Right atrium auricular region (tissue), 2 donors: ENCODE measurements around the gene RPL29. TPM values are rescaled to one million over a fixed set of nuclear protein-coding genes. Genes with fewer than 3 reads are reported as not detected.

ENCODE experiments used
- DNase-seq: peaks from one replicate; pipeline ENCODE4 v3.0.0-alpha.2; 2019; ENCODE audit warnings: low spot score
- H3K27ac ChIP-seq, 2 donors: fragments of 200-600 bp; sonication (generic); 1 replicate in 1 of 2; 2 replicates in 1 of 2; pipeline ENCODE4 v1.5.1; 2016 to 2019
- H3K27me3 ChIP-seq, 2 donors: fragments of 200-600 bp; sonication (generic); one replicate each; pipeline versions ENCODE4 v1.5.1 to v1.6.0; 2017 to 2019
- H3K36me3 ChIP-seq: fragments of 200-600 bp; sonication (generic); one replicate; pipeline ENCODE4 v1.5.1; 2016
- H3K4me1 ChIP-seq, 2 donors: fragments of 200-600 bp; sonication (generic); one replicate each; pipeline versions ENCODE4 v1.5.1 to v1.6.0; 2017 to 2019
- H3K4me3 ChIP-seq, 2 donors: fragments of 200-600 bp; sonication (generic); 1 replicate in 1 of 2; 2 replicates in 1 of 2; pipeline ENCODE4 v1.5.1; 2017 to 2019; ENCODE audit warnings: mild to moderate bottlenecking in 1 of 2, moderate library complexity in 1 of 2
- H3K9me3 ChIP-seq, 2 donors: fragments of 200-600 bp; sonication (generic); one replicate each; pipeline ENCODE4 v1.5.1; 2019
- total RNA-seq, 2 donors: library from RNA; depleted of rRNA; stranded (reverse); fragments of >200 nt; gene quantifications; one replicate each; pipeline ENCODE4 v1.1.0, GENCODE V29; 2016
- TF ChIP-seq, protein P1 (sequence below), 2 donors: fragments of 200-600 bp; sonication (generic); IDR thresholded peaks; one replicate each; pipeline ENCODE4 v1.5.1; 2019; ENCODE audit warnings: antibody characterized with exemption in 2 of 2

The RPL29 gene
- total RNA-seq, 2 donors from 2014 or later = 658 to 1,017 TPM

DNA sequence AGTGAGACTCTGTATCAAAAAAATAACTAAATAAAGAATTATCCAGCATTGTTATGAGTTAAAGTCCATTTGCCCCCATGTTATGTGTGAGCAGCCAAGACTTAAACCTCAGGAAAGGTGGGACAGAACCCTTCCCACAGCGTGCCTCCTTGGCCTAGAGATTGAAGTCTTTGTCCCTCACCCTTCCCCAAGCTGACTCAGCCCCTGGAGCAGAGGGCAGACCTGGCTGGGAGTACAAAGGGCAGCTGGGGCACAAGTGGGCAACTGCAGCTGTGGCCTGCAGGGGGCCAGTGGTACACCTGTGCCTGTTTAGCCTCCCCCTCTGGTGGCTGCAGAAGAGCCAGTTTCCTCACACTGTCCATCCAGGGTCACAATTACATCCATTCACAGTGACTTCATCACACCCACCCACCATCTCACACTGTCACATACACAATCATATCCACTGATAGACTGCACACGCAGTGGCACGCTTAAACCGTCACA, 13.3 kb downstream of the RPL29 start:
- Histone ChIP-seq H3K27ac (peak overlapping the region; percentile 92 to 97), H3K4me1 (peaks cover 0 to 23% of the 10 kb centered on the region in 2 donors), H3K4me3 (peak overlapping the region; percentile 50 to 68), H3K9me3 (no peaks in the 10 kb centered on the region), H3K36me3 (no peaks in the 10 kb centered on the region), H3K27me3 (no peaks in the 10 kb centered on the region)
- DNase-seq = no peak
- TF ChIP-seq, protein P1, sequence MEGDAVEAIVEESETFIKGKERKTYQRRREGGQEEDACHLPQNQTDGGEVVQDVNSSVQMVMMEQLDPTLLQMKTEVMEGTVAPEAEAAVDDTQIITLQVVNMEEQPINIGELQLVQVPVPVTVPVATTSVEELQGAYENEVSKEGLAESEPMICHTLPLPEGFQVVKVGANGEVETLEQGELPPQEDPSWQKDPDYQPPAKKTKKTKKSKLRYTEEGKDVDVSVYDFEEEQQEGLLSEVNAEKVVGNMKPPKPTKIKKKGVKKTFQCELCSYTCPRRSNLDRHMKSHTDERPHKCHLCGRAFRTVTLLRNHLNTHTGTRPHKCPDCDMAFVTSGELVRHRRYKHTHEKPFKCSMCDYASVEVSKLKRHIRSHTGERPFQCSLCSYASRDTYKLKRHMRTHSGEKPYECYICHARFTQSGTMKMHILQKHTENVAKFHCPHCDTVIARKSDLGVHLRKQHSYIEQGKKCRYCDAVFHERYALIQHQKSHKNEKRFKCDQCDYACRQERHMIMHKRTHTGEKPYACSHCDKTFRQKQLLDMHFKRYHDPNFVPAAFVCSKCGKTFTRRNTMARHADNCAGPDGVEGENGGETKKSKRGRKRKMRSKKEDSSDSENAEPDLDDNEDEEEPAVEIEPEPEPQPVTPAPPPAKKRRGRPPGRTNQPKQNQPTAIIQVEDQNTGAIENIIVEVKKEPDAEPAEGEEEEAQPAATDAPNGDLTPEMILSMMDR (IDR thresholded peaks at IDR 0.05) = peak; percentile 22 to 43

DNA sequence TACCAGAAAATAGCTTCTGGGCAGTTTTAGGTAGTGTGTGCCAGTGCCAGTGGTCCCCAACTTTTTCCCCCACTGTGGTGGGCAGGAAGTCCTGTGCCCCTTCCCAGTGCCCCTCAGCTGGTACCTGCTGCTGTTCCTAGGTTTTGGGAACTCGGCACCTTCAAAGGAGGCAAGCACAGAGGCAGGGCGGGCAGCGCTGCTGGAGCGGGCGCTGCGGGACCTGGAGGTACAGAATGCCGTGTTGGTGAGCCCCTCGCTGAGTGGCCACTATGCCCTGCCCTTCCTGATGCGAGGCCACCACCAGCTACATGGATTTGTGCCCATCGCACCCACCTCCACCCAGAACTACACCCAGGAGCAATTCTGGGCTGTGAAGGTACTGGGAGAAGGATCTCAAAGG, 15.4 kb downstream of the RPL29 start:
- H3K36me3 ChIP-seq = no peaks in the 10 kb centered on the region
- TF ChIP-seq, protein P1 (IDR thresholded peaks at IDR 0.05) = no peak
- no peak overlapping the region for H3K27ac ChIP-seq
- peaks cover 0 to 31% of the 10 kb centered on the region in 2 donors for H3K4me1 ChIP-seq
- DNase-seq = no peak
- no peaks in the 10 kb centered on the region for H3K9me3 ChIP-seq
- H3K4me3 ChIP-seq = no peak overlapping the region
- no peaks in the 10 kb centered on the region for H3K27me3 ChIP-seq

DNA sequence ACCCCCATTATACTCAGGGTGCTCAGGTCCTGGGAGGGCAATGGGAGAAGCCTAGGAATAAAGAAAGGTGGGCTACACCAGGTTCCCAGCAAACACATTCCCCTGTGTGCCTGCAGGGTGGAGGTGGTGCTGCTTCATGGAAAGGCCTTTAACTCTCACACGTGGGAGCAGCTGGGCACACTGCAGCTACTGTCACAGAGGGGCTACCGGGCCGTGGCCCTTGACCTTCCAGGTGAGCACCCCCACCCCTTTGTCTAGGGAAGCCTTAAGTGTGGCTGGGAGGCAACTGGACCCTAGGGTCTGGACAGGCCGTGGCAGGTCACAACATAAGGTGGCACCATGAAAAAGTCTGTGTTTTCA, 17.6 kb downstream of the RPL29 start:
- Histone ChIP-seq H3K9me3 (no peaks in the 10 kb centered on the region), H3K27ac (no peak overlapping the region), H3K27me3 (no peaks in the 10 kb centered on the region), H3K4me1 (peaks cover 0 to 34% of the 10 kb centered on the region in 2 donors), H3K4me3 (no peak overlapping the region), H3K36me3 (no peaks in the 10 kb centered on the region)
- no peak for DNase-seq
- TF ChIP-seq, protein P1 (IDR thresholded peaks at IDR 0.05) = no peak

DNA sequence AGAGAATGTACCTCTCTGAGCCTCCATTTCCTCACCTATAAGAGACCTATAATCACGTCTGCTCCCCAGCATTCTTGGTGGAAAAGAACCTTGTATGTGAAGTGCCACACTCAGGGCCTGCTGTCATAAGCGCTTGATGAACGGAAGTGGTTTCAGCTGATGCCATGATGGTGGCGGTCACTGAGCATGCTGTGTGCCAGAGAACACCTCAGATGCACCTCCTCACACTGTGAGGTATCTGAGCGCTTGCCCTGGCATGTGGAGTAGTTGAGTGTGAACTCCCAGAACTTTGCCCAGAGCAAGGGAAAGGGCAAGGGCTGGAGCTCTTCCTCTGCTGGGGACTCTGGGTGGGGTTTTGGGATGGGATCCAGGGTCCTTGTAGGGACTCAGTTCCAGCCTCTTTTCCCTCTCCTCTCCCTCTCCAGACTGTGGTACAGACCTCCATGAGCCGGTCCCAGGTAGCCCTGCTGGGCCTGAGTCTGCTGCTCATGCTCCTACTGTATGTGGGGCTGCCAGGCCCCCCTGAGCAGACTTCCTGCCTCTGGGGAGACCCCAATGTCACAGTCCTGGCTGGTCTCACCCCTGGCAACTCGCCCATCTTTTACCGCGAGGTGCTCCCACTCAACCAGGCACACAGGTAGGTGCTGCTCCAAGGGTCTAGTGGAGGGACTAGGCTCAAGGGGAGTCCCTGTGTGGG, 18.1 kb downstream of the RPL29 start:
- Histone ChIP-seq H3K27ac (no peak overlapping the region), H3K9me3 (no peaks in the 10 kb centered on the region), H3K4me3 (no peak overlapping the region), H3K4me1 (peaks cover 0 to 33% of the 10 kb centered on the region in 2 donors), H3K27me3 (no peaks in the 10 kb centered on the region), H3K36me3 (no peaks in the 10 kb centered on the region)
- TF ChIP-seq, protein P1 (IDR thresholded peaks at IDR 0.05) = no peak
- DNase-seq = no peak

DNA sequence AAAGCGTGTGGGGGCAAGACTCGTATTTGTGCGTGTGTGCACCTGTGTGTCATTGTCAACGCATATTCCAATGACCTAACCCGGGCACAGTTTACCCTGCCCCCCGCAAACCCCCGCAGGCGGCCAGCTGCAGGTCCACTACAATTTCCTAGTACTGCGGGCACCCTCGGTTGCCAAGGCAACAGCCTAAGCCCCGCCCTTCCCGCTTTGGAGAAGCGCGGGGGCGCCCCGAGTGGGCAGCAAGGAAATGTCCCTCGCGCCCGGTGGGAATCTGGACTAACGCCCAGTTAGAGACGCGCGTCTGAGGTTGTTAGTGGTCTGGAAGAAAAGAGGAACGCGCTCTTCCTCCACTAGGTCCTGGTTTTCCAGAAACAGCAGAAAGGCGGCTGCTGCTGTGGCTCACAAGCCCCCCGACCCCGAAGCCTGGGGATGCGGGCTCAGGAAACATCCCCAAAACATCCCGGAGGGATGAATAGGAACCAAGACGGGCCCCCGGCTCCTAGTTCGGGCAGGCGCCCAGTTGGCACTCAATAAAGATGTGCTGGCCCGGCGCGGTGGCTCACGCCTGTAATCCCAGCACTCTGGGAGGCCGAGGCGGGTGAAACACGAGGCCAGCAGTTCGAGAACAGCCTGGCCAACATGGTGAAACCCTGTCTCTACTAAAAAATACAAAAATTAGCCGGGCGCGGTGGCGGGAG, 19.7 kb downstream of the RPL29 start:
- Histone ChIP-seq H3K27ac (peak overlapping the region; percentile 96 to 99), H3K36me3 (no peaks in the 10 kb centered on the region), H3K4me3 (peak overlapping the region; percentile 54 to 73), H3K9me3 (no peaks in the 10 kb centered on the region), H3K27me3 (no peaks in the 10 kb centered on the region), H3K4me1 (peaks cover 0 to 25% of the 10 kb centered on the region in 2 donors)
- TF ChIP-seq, protein P1 (IDR thresholded peaks at IDR 0.05) = peak in 1 of 2 donors; percentile 12
- peak; percentile 80 for DNase-seq
